GM19193 (cell line): ENCODE measurements around the gene ABLIM2.

Experiments used
- POLR2A ChIP-seq: IDR thresholded peaks from 4 replicates; pipeline ENCODE4 v1.6.1; 2011; ENCODE audit not compliant: insufficient read depth, insufficient read length; ENCODE audit errors: extremely low read depth

The ABLIM2 gene

GRCh38 chr4:7922466-7922865, 236.1 kb downstream of the ABLIM2 start:
- TF ChIP-seq POLR2A = no peak

GRCh38 chr4:7918981-7919380, 239.6 kb downstream of the ABLIM2 start:
- no peak for TF ChIP-seq POLR2A

- no peak for TF ChIP-seq POLR2A
These were observed 240.9 kb downstream of the ABLIM2 start for GRCh38 chr4:7917669-7918068.

- TF ChIP-seq POLR2A = no peak
These were observed 242.8 kb downstream of the ABLIM2 start for GRCh38 chr4:7915875-7916242.
